ENCODE results near the gene CHADL.

DNA sequence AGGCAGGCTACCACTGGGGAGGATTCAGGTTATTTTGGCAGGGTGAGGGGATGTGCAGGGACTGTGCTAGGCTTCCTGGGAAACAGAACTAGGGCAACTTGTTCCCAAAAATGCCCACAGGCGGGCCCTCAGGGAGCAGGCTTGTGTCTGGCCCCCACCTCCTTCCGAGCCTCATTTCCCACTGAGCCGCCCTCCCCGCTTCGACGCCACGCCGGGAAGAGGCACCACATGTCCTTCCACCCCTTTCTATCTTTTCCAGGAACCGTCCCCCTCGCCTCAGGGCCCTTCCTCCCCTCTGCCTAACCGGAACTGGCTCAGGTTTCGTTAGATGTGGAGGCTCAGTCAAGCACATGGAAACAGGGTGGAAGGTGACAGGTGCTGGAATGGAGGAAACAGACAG lies 9.4 kb upstream of the CHADL start:
- no peak for TF ChIP-seq CTCF (IDR thresholded peaks at IDR 0.05 in 4 of 5, conservative IDR thresholded peaks at IDR 0.05 in 1 of 5)
- no peak for TF ChIP-seq POLR2A (IDR thresholded peaks at IDR 0.05)
